ENCODE data around the gene SUCO. TPM values are rescaled to one million over a fixed set of nuclear protein-coding genes. Genes with fewer than 3 reads are reported as not detected.

SUCO gene, protein sequence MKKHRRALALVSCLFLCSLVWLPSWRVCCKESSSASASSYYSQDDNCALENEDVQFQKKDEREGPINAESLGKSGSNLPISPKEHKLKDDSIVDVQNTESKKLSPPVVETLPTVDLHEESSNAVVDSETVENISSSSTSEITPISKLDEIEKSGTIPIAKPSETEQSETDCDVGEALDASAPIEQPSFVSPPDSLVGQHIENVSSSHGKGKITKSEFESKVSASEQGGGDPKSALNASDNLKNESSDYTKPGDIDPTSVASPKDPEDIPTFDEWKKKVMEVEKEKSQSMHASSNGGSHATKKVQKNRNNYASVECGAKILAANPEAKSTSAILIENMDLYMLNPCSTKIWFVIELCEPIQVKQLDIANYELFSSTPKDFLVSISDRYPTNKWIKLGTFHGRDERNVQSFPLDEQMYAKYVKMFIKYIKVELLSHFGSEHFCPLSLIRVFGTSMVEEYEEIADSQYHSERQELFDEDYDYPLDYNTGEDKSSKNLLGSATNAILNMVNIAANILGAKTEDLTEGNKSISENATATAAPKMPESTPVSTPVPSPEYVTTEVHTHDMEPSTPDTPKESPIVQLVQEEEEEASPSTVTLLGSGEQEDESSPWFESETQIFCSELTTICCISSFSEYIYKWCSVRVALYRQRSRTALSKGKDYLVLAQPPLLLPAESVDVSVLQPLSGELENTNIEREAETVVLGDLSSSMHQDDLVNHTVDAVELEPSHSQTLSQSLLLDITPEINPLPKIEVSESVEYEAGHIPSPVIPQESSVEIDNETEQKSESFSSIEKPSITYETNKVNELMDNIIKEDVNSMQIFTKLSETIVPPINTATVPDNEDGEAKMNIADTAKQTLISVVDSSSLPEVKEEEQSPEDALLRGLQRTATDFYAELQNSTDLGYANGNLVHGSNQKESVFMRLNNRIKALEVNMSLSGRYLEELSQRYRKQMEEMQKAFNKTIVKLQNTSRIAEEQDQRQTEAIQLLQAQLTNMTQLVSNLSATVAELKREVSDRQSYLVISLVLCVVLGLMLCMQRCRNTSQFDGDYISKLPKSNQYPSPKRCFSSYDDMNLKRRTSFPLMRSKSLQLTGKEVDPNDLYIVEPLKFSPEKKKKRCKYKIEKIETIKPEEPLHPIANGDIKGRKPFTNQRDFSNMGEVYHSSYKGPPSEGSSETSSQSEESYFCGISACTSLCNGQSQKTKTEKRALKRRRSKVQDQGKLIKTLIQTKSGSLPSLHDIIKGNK (N-terminal part only)
- total RNA-seq = 37.4 and 42.9 TPM in 2 replicates

DNA sequence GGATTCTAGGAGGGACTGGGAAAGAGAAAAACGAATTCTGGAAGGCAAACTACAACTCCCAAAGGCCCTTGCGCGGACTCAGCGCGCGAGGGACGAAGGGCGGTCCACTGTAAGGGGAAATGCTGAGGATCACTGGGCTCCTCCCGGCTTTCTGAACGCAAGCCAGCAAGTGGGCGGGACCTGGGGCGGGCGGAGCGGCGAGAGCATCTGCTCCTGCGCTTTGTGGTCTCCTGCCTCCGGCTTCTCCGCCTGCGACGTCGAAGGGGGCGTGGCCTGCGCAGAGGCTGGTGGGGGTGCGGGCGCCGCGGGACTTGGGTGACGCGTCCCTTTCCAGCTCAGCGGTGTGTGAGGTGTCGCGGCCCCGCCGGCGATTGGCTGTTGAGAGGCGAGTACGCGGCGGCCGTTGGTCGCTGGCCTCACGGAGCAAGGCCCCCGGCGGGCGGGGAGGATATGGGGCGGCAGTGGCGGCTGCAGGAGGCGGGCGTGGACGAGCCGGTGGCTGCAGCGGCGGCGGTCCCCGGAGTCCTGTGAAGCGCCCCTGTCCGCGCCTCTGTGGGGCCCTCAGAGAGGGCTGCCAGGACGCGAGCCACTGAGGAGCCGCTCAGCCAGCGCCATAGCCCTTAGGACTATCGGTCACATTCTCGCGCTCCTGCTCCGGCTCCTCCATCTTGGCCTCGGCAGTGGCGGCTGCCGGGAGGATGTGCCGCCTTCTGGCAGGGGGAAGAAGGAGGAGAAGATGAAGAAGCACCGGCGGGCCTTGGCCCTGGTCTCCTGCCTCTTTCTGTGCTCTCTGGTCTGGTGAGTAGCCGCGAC, at the start of gene SUCO:
Gene SUCO (plus strand): TSS at position 451 of the 813 bp plus-strand sequence. CDS start 286 bp downstream, at position 737.
- H3K4me3 ChIP-seq (ENCODE audit: low read depth, low read length) = peak within 1 kb of the TSS; percentile 55
- H3K36me3 ChIP-seq (ENCODE audit: control insufficient read depth, insufficient read depth, low read length) = no peaks in the 10 kb centered on the region
- TF ChIP-seq, protein P1, sequence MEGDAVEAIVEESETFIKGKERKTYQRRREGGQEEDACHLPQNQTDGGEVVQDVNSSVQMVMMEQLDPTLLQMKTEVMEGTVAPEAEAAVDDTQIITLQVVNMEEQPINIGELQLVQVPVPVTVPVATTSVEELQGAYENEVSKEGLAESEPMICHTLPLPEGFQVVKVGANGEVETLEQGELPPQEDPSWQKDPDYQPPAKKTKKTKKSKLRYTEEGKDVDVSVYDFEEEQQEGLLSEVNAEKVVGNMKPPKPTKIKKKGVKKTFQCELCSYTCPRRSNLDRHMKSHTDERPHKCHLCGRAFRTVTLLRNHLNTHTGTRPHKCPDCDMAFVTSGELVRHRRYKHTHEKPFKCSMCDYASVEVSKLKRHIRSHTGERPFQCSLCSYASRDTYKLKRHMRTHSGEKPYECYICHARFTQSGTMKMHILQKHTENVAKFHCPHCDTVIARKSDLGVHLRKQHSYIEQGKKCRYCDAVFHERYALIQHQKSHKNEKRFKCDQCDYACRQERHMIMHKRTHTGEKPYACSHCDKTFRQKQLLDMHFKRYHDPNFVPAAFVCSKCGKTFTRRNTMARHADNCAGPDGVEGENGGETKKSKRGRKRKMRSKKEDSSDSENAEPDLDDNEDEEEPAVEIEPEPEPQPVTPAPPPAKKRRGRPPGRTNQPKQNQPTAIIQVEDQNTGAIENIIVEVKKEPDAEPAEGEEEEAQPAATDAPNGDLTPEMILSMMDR (IDR thresholded peaks at IDR 0.05; ENCODE audit: insufficient read depth, low read length, poor library complexity, severe bottlenecking) = no peak
- DNase-seq (ENCODE audit: low read depth) = peak; percentile 94
- H3K27me3 ChIP-seq (ENCODE audit: control insufficient read depth, insufficient read depth, low read length) = no peaks in the 10 kb centered on the region

DNA sequence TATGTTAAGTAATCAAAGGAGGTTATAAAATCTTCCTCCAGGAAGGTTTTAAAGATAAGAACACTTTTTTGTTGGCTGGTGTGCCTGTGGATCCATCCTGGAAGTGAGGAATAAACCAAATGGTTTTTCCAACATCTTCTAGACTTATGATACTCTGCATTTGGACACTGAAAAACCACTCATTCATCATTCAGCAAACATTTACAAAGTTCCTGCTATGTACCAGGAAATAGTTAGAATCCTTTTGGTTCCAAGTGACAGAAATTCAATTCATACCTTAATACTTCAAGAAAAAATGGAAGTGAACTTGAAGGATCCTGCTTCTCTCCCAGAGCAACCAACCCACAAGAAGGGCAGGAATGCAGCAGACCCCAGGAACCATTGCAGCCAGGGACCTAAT, 49.5 kb upstream of the SUCO start:
- Histone ChIP-seq H3K27me3 (ENCODE audit: control insufficient read depth, insufficient read depth, low read length) (no peaks in the 10 kb centered on the region), H3K4me3 (ENCODE audit: low read depth, low read length) (no peak overlapping the region), H3K36me3 (ENCODE audit: control insufficient read depth, insufficient read depth, low read length) (no peaks in the 10 kb centered on the region)
- DNase-seq (ENCODE audit: low read depth) = no peak
- TF ChIP-seq, protein P1 (IDR thresholded peaks at IDR 0.05; ENCODE audit: insufficient read depth, low read length, poor library complexity, severe bottlenecking) = no peak

DNA sequence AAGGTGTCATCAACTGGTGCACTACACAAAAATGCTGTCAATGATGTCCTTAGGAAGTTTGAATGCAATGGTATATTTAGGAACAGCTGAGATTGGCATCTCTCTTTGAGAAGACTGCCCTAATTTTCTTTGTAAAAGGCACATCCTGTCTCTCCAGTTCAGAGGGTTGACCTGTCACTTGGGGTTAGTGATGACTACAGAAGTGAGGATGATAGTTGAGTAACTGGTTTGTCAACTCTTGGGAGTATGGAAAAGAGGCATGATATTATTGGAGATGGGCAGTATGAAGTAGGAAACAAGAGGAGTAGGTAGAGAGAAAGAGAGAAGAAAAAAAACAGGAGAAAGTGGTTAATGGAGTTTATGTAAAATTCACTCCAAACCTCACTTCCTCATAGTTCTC, 48.7 kb upstream of the SUCO start:
- Histone ChIP-seq H3K36me3 (ENCODE audit: control insufficient read depth, insufficient read depth, low read length) (no peaks in the 10 kb centered on the region), H3K4me3 (ENCODE audit: low read depth, low read length) (no peak overlapping the region), H3K27me3 (ENCODE audit: control insufficient read depth, insufficient read depth, low read length) (no peaks in the 10 kb centered on the region)
- DNase-seq (ENCODE audit: low read depth) = no peak
- TF ChIP-seq, protein P1 (IDR thresholded peaks at IDR 0.05; ENCODE audit: insufficient read depth, low read length, poor library complexity, severe bottlenecking) = no peak

DNA sequence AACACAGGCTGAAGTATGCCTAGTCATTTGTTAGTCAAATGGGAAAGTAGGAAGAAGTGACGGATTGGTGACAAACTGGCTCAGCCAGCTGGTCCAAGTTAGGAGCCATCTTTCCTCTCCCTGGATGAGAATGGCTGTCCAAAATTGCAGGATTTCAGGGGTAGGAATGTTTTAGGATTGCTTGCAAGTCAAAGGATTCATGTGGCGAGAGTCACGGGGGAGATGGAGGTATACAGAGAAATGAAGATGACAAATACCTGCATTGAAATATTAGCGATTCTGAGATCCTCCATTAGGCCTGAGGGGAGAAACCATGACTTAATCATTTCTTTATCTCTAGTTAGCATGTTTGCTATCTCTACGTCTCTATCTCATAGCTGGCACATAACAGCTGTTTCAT, 47.3 kb upstream of the SUCO start:
- Histone ChIP-seq H3K36me3 (ENCODE audit: control insufficient read depth, insufficient read depth, low read length) (no peaks in the 10 kb centered on the region), H3K4me3 (ENCODE audit: low read depth, low read length) (no peak overlapping the region), H3K27me3 (ENCODE audit: control insufficient read depth, insufficient read depth, low read length) (no peaks in the 10 kb centered on the region)
- DNase-seq (ENCODE audit: low read depth) = no peak
- TF ChIP-seq, protein P1 (IDR thresholded peaks at IDR 0.05; ENCODE audit: insufficient read depth, low read length, poor library complexity, severe bottlenecking) = no peak

DNA sequence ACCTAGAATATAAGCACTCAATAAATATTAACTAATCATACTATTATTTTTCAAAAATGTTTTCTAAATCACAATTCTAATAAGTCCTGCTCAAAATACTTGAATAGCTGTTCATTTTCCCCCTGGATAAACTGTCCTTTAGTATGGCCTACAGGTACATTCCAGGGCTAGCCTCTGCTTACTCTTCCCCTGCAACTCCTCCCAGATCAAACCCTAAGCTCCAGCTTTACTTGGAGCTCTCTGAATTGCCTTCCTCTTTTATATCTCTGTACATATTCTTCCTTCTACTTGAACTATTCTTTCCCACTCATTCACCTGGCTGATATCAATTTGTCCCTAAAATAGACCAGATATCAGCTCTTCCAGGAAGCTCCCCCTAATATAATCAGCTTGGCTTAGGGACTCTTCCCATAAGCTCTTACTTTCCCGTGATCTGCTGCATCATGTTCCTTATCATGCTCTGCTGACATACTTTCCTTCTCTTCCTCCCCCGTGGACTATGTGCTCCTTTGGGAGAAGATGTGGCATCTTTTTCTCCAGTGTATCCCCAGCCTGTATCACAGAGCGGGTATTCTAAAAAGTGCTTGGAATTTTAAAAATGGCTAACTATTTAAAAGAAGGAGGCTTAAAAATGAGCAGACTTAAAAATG, 46.0 kb upstream of the SUCO start:
- DNase-seq (ENCODE audit: low read depth) = no peak
- Histone ChIP-seq H3K36me3 (ENCODE audit: control insufficient read depth, insufficient read depth, low read length) (no peaks in the 10 kb centered on the region), H3K27me3 (ENCODE audit: control insufficient read depth, insufficient read depth, low read length) (no peaks in the 10 kb centered on the region), H3K4me3 (ENCODE audit: low read depth, low read length) (no peak overlapping the region)
- TF ChIP-seq, protein P1 (IDR thresholded peaks at IDR 0.05; ENCODE audit: insufficient read depth, low read length, poor library complexity, severe bottlenecking) = no peak
